GM12878 (cell line): ENCODE measurements around the gene GLRA1. TPM values are rescaled to one million over a fixed set of nuclear protein-coding genes. Genes with fewer than 3 reads are reported as not detected.

Source experiments
- ATAC-seq: fragments of 200-7000 bp; cut with Tn5 transposase; 3 replicates; pipeline ENCODE4 v1.9.1; 2020; ENCODE audit warnings: mild to moderate bottlenecking, moderate library complexity
- BruUV-seq: library from RNA; stranded (reverse); fragments of 400-500 nt; replicated peaks from 2 replicates; lab custom pipeline; 2021; lab: Mats Ljungman, UMichigan
- CTCF ChIA-PET: fragments of 300-600 bp; sonication (Branson Sonifier 250); formaldehyde crosslinking; extraction: SDS; loops from one replicate; lab custom pipeline; 2021; ENCODE audit warnings: inconsistent platforms; lab: Yijun Ruan, JAX
- POLR2A ChIA-PET: fragments of 350-600 bp; formaldehyde crosslinking; extraction: SDS; loops from one replicate; lab custom pipeline; 2021; ENCODE audit warnings: inconsistent platforms; lab: Charles Lee
- RAD21 ChIA-PET: fragments of 300-600 bp; sonication (Branson Sonifier 250); formaldehyde crosslinking; loops from one replicate; lab custom pipeline; 2023; ENCODE audit warnings: antibody characterized with exemption; ENCODE audit not compliant: unreplicated experiment; lab: Charles Lee
- SMC1A ChIA-PET: fragments of 300-600 bp; sonication (Branson Sonifier 250); formaldehyde crosslinking; loops from one replicate; lab custom pipeline; 2023; ENCODE audit not compliant: unreplicated experiment, uncharacterized antibody; lab: Charles Lee
- DNase-seq: peaks from one replicate; pipeline ENCODE4 v3.0.0-alpha.2; 2011; ENCODE audit warnings: low read depth, low spot score
- FAIRE-seq: peaks from 3 replicates; lab custom pipeline; 2011; peaks lifted over from hg19 to GRCh38; lab: Jason Lieb, UNC
- H2AFZ ChIP-seq: 2 replicates; pipeline ENCODE4 v1.6.0; 2011; ENCODE audit warnings: low read depth, low read length, control low read depth; ENCODE audit not compliant: control insufficient read depth
- H3K27ac ChIP-seq: 2 replicates; pipeline ENCODE4 v1.5.1; 2011; ENCODE audit warnings: control low read depth; ENCODE audit not compliant: control insufficient read depth, insufficient read depth
- H3K27me3 ChIP-seq, 2 experiments: replicated peaks in 1 of 2; 2 replicates each; pipeline versions ENCODE4 v1.6.0 to v1.6.1; 2011; ENCODE audit warnings: low read length in 1 of 2; ENCODE audit not compliant: control insufficient read depth in 2 of 2, insufficient read depth in 2 of 2
- H3K36me3 ChIP-seq, 2 experiments: 2 replicates each; pipeline ENCODE4 v1.5.1; 2011; ENCODE audit warnings: low read length in 1 of 2; ENCODE audit not compliant: control insufficient read depth in 2 of 2, insufficient read depth in 2 of 2
- H3K4me1 ChIP-seq: 2 replicates; pipeline ENCODE4 v1.6.1; 2011; ENCODE audit warnings: mild to moderate bottlenecking, low read length, moderate library complexity, mixed read lengths; ENCODE audit not compliant: control insufficient read depth, insufficient read depth
- H3K4me2 ChIP-seq: 2 replicates; pipeline ENCODE4 v1.6.0; 2011; ENCODE audit warnings: control low read depth; ENCODE audit not compliant: control insufficient read depth, insufficient read depth
- H3K4me3 ChIP-seq: fragments of 200-600 bp; sonication (generic); 2 replicates; pipeline ENCODE4 v1.5.1; 2016
- H3K79me2 ChIP-seq: 2 replicates; pipeline ENCODE4 v1.6.0; 2011; ENCODE audit warnings: low read length; ENCODE audit not compliant: control insufficient read depth, insufficient read depth
- H3K9ac ChIP-seq: 2 replicates; pipeline ENCODE4 v1.8.0; 2011; ENCODE audit warnings: low read length, control low read depth, mixed read lengths; ENCODE audit not compliant: control insufficient read depth, insufficient read depth
- H3K9me3 ChIP-seq: replicated peaks from 3 replicates; pipeline ENCODE4 v1.5.1; 2011; ENCODE audit warnings: mild to moderate bottlenecking, low read length; ENCODE audit not compliant: control insufficient read depth, insufficient read depth
- H4K20me1 ChIP-seq: 2 replicates; pipeline ENCODE4 v1.6.0; 2011; ENCODE audit not compliant: control insufficient read depth, insufficient read depth
- ASH2L ChIP-seq: fragments of 300-600, 200-600 bp; sonication (generic); IDR thresholded peaks from 2 replicates; pipeline ENCODE4 v1.6.1; 2017; ENCODE audit warnings: low read depth, mild to moderate bottlenecking, borderline replicate concordance
- BACH1 ChIP-seq: fragments of 450-650 bp; IDR thresholded peaks from 2 replicates; pipeline ENCODE4 v1.6.1; 2017; ENCODE audit warnings: mild to moderate bottlenecking, borderline replicate concordance
- EGR1 ChIP-seq, 2 experiments: IDR thresholded peaks; 1 replicate in 1 of 2; 2 replicates in 1 of 2; pipeline ENCODE4 v1.6.1; 2011 to 2012; ENCODE audit warnings: low read depth in 2 of 2, low read length in 2 of 2, borderline replicate concordance in 1 of 2, mild to moderate bottlenecking in 1 of 2, moderate library complexity in 1 of 2
- IKZF1 ChIP-seq: fragments of 450-650 bp; conservative IDR thresholded peaks from 2 replicates; pipeline ENCODE4 v1.6.1; 2017; ENCODE audit warnings: antibody characterized with exemption, mild to moderate bottlenecking
- KDM1A ChIP-seq: fragments of 200-600 bp; sonication (generic); IDR thresholded peaks from 2 replicates; pipeline ENCODE4 v1.6.1; 2016; ENCODE audit warnings: borderline replicate concordance
- MTA2 ChIP-seq: fragments of 450-650 bp; IDR thresholded peaks from 2 replicates; pipeline ENCODE4 v1.6.1; 2016; ENCODE audit warnings: low read depth, mild to moderate bottlenecking, moderate library complexity
- RELA ChIP-seq: fragments of 450-650 bp; IDR thresholded peaks from 2 replicates; pipeline ENCODE4 v1.8.0; 2014; ENCODE audit warnings: borderline replicate concordance; ENCODE audit not compliant: partially characterized antibody
- SKIL ChIP-seq: fragments of 450-650 bp; IDR thresholded peaks from 2 replicates; pipeline ENCODE4 v1.6.1; 2017; ENCODE audit warnings: mild to moderate bottlenecking, low read depth, inconsistent platforms; ENCODE audit not compliant: poor library complexity, severe bottlenecking
- SMAD5 ChIP-seq: IDR thresholded peaks from 2 replicates; pipeline ENCODE4 v1.6.1; 2016; ENCODE audit warnings: antibody characterized with exemption, low read depth
- TCF3 ChIP-seq: IDR thresholded peaks from 2 replicates; pipeline ENCODE4 v1.6.1; 2012; ENCODE audit warnings: low read depth, mild to moderate bottlenecking, low read length, borderline replicate concordance; ENCODE audit not compliant: insufficient read depth
- WRNIP1 ChIP-seq: IDR thresholded peaks from 2 replicates; pipeline ENCODE4 v1.6.1; 2011; ENCODE audit warnings: low read depth, low read length, improper control_type of control experiment, borderline replicate concordance
- ZNF274 ChIP-seq: IDR thresholded peaks from one replicate; pipeline ENCODE4 v1.8.0; 2011; ENCODE audit not compliant: insufficient read length, insufficient read depth
- WGBS: methylation state at CpG from one replicate; pipeline ENCODE4 v1.1.6; 2016; ENCODE audit warnings: low lambda C conversion rate; ENCODE audit not compliant: insufficient replicate concordance, insufficient coverage; ENCODE audit errors: missing lambda C conversion rate; 5-methylcytosine and 5-hydroxymethylcytosine counted together
- in situ Hi-C: fragments of 300-500 bp; cut with MboI; formaldehyde crosslinking; loops from 9 replicates; pipeline ENCODE4 v1.14.3; 2018; ENCODE audit warnings: mixed read lengths
- intact Hi-C: fragments of 100-400 bp; cut with micrococcal nuclease; formaldehyde crosslinking; loops from one replicate; pipeline ENCODE4 v1.14.2; 2022; ENCODE audit not compliant: unreplicated experiment
- polyA plus RNA-seq, 11 experiments: library from polyadenylated mRNA; depleted of rRNA in 4 of 11; unstranded in 6 of 11; stranded (reverse) in 5 of 11; fragments of >200 nt; fragmentation: Nextera tagmentation in 4 of 11; fragmentation: Illumina TruSeq in 1 of 11; extraction: Ambion mirVana in 4 of 11; extraction: Trizol in 1 of 11; gene quantifications; 1 replicate in 1 of 11; 2 replicates in 10 of 11; pipeline versions ENCODE4 v1.2.1 to v1.2.3, GENCODE V29; 2011 to 2016; ENCODE audit warnings: inconsistent platforms in 2 of 11, missing spikeins in 2 of 11, low read depth in 1 of 11
- total RNA-seq, 4 experiments: library from RNA; depleted of rRNA in 3 of 4; stranded (reverse); fragments of >200 nt in 3 of 4; fragmentation: Illumina TruSeq in 1 of 4; extraction: Trizol in 1 of 4; gene quantifications; 2 replicates each; pipeline versions ENCODE4 v1.2.1 to v1.2.3, GENCODE V29; 2013 to 2021
- TF ChIP-seq, protein P1 (sequence below): fragments of 450-650 bp; IDR thresholded peaks from 2 replicates; pipeline ENCODE4 v1.6.1; 2017; ENCODE audit warnings: mild to moderate bottlenecking
- TF ChIP-seq, protein P2 (sequence below): IDR thresholded peaks from 2 replicates; pipeline ENCODE4 v1.6.1; 2011; ENCODE audit warnings: borderline replicate concordance, low read depth, mild to moderate bottlenecking, moderate library complexity, mixed read lengths, low read length; ENCODE audit not compliant: insufficient read depth; ENCODE audit errors: extremely low read length

GLRA1 gene
- total and polyA plus RNA-seq, 10 of the 15 experiments (the other 5 are each of a cell fraction or from before 2014, with no cell fraction given) = not detected

DNA sequence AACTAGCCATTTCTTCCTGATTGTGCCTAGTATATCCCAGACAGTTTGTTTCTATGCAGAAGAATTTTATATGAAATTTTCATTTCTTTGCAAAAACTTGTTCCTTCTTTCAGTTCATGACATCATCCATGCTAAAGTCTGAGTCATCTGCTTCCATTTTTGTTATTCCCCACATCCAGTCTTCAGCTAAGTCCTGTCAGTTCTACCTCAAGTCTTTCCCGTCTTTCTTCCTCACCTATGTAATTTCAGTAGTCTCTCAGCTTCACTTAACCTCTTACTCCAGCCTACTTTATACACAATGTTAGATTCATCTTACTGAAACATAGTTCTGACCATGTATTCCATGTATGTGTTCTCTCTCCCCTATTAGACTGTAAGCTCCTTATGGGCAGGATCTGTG is 113.8 kb downstream of the GLRA1 start:
- no peaks in the 10 kb centered on the region for H3K4me1 ChIP-seq
- no peaks in the 10 kb centered on the region for H4K20me1 ChIP-seq
- in situ Hi-C loops (no loop called here), intact Hi-C loops (no loop called here)
- no TSS peak for BruUV-seq
- no peak overlapping the region for H3K4me3 ChIP-seq
- H3K36me3 ChIP-seq = peaks cover 4 to 38% of the 10 kb centered on the region in 2 experiments
- H3K27me3 ChIP-seq = no peaks in the 10 kb centered on the region
- no peak overlapping the region for H3K4me2 ChIP-seq
- SMC1A ChIA-PET = interaction anchor here (1.1 to 1.3 kb wide), 2 partner anchors 9 to 332 kb away, joined by 4 to 5 read pairs; no protein-coding TSS in a partner anchor
- no peak for TF ChIP-seq RELA
- TF ChIP-seq TCF3 = no peak
- TF ChIP-seq, protein P1, sequence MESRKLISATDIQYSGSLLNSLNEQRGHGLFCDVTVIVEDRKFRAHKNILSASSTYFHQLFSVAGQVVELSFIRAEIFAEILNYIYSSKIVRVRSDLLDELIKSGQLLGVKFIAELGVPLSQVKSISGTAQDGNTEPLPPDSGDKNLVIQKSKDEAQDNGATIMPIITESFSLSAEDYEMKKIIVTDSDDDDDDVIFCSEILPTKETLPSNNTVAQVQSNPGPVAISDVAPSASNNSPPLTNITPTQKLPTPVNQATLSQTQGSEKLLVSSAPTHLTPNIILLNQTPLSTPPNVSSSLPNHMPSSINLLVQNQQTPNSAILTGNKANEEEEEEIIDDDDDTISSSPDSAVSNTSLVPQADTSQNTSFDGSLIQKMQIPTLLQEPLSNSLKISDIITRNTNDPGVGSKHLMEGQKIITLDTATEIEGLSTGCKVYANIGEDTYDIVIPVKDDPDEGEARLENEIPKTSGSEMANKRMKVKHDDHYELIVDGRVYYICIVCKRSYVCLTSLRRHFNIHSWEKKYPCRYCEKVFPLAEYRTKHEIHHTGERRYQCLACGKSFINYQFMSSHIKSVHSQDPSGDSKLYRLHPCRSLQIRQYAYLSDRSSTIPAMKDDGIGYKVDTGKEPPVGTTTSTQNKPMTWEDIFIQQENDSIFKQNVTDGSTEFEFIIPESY = no peak
- TF ChIP-seq ASH2L = no peak
- no peak for TF ChIP-seq MTA2
- TF ChIP-seq ZNF274 = no peak
- no peak for TF ChIP-seq IKZF1
- no peak for TF ChIP-seq BACH1
- no peak for TF ChIP-seq SKIL
- TF ChIP-seq KDM1A = no peak
- TF ChIP-seq, protein P2, sequence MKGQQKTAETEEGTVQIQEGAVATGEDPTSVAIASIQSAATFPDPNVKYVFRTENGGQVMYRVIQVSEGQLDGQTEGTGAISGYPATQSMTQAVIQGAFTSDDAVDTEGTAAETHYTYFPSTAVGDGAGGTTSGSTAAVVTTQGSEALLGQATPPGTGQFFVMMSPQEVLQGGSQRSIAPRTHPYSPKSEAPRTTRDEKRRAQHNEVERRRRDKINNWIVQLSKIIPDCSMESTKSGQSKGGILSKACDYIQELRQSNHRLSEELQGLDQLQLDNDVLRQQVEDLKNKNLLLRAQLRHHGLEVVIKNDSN = no peak
- TF ChIP-seq SMAD5 = no peak
- TF ChIP-seq EGR1 (IDR thresholded peaks at IDR 0.05; ENCODE audit: borderline replicate concordance in 1 of 2, low read depth in 2 of 2, low read length in 2 of 2) = no peak
- no peak for TF ChIP-seq WRNIP1
- WGBS = 100% methylated on average over 1 of the region's 1 CpG
- CTCF ChIA-PET = interaction anchor here (1.9 kb wide), 1 partner anchor 11 kb away, joined by 10 read pairs; no protein-coding TSS in a partner anchor
- DNase-seq (no peak), FAIRE-seq (no peak), ATAC-seq (no peak)
- no peak overlapping the region for H2AFZ ChIP-seq
- POLR2A ChIA-PET = no interaction called here
- no peak overlapping the region for H3K27ac ChIP-seq
- H3K79me2 ChIP-seq = no peaks in the 10 kb centered on the region
- H3K9ac ChIP-seq = no peak overlapping the region
- RAD21 ChIA-PET = interaction anchor here (1.0 kb wide), 1 partner anchor 10 kb away, joined by 3 read pairs; no protein-coding TSS in a partner anchor
- no peaks in the 10 kb centered on the region for H3K9me3 ChIP-seq
